NCI-H345 (cell line): Measurements from ENCODE around the gene ORM2.

ENCODE experiments used
- DNase-seq: peaks from one replicate; lab custom pipeline; 2025; lab: John Stamatoyannopoulos, UW

Gene ORM2

DNA sequence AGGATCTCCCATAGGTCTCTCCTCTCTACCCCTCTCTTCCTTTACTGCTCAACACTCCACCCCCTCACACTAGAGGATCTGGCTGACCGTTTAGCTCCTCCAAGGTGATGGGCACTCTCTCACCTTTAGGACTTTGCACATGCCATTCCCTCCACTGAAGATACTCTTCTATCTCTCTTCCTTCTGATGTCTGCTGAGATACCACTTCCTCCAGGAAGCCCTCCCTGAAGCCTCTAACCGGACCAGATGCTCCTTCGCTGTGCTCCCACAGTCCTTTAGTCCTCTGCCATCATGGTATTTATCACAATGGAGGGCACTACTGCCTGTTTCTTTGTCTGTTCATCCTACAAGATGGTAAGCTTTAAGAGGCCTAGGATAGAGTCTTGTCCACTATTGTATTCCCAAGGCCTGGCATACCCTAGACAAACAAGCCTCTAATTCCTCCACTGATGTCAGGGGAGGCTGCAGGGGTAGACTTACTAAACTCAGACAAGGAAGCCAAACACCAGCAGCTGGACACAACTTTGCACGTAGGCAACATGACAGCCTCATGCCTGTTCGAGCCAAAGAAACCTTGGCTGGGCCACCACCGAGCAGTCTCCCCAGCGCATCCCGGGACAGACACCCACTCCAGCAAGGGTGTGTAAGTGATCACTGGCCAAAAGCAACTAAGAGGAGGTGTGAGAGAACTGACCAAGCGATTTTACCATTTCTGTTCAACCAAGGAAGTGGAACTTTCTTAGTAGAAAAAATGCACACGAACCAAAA is 20.2 kb downstream of the ORM2 start:
- no peak for DNase-seq

DNA sequence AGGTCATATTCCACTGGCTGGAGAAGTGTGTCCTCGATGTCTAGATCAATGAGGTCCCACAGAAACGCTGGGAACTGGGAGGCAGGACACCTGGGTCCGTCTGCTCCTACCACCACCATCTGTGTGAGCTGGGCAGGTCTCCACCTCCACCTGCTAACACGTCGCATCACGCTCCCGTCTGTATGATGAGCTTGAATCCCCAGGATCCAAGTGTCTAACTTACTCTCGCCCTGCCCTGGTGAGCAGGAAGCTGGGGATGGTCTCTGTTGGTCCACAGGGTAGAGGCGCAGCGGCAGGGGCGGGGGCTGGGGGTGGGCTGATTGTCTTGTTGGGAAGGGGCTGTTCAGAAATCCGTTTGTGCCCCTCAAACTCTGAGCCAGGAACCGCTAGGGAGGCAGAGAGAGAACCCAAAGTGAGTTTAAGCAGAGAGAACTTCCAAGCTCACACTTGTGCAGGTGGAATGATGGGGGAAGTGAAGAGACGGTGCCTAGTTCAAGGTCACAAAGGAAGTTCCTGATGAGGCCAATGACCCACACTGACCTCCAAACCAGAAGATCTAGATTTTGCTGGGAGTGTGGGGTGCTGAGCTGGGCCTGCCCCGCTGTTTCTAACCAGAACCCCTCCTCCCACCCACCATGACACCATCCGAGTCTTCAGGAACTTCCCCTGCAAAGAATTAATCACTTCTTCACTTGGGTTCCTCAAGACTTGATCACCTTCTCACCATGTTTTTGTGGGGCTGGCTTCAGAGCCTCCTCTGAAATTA is 21.1 kb downstream of the ORM2 start:
- DNase-seq, result no peak

DNA sequence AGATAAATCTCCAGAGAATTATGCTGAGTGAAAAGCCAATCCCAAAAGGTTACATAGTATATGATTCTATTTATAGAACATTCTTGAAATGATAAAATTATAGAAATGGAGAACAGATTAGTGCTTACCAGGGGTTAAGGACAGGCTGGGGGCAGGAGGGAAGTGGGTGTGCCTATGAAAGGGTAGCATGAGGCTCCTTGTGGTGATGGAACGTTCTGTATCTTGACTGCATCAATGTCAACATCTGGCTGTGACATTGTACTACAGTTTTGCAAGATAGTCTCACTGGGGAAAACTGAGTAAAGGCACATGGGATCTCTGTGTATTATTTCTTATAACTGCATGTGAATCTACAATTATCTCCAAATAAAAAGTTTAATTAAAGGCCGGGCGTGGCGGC is 22.3 kb downstream of the ORM2 start:
- DNase-seq, result no peak

DNA sequence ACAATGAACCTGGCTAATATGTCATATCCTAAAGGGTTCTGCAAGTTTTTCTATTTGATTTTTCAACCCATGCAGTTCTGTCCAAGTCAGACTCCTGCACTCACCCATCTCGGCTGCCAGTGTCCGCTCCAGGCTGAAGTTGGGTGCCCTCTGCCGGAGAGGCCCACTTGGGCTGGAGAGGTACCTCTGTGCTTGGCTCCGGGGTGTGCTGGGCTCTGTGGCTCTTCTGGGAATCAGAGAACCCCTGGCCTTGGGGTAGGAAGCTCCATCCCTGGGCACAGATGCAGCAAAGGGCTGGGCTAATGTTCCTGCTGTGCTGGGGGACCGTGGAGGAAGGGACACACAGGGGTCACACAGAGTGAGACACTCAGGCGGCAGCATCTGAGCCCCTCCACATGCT is 26.2 kb downstream of the ORM2 start:
- no peak for DNase-seq

GRCh38 chr9:114356792-114357191 is 27.1 kb downstream of the ORM2 start:
- no peak for DNase-seq

- DNase-seq, result no peak
Measured at GRCh38 chr9:114357360-114357759, 27.7 kb downstream of the ORM2 start.

GRCh38 chr9:114357911-114358328 is 28.3 kb downstream of the ORM2 start:
- no peak for DNase-seq

DNA sequence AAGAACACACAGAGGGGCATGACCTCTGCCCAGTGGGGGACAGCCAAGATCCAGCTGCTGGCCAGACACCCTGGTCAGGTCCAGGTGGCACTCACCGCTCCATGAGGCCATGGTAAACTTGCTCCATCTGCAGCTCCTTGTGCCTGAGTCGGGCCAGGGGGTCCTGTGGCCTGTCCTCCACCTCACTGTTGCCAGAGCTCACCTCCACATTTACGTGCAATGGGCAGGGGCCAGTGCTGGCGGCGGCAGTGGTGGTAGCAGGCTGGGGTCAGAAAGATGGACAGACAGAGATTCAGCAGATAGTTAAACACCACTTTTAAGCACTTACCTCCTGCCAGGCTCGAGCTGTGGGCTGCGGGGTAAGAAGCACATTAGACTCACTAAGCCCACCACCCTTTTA is 30.1 kb downstream of the ORM2 start:
- no peak for DNase-seq

- no peak for DNase-seq
Measured at GRCh38 chr9:114361542-114361941, 31.9 kb downstream of the ORM2 start.

DNA sequence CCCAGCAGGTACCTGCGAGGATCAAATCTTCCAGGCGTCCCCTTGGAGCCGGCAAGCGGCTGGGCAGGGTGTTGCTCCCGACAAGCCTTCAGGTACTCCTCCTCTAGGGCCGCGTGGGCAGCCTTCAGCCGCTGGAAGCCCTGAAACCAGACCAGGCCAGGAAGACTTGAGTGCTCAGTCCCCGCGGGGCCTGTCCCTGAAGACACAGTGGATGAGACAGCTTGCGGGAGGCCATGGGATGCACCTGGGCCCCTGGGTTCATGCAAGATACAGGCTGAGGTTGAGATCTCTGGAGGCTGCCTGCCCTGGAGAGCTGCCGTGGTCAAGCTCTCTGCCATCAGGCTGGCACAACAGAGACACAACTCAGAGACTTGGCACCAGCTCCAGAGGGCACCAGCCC is 32.7 kb downstream of the ORM2 start:
- no peak for DNase-seq

- no peak for DNase-seq
Measured at GRCh38 chr9:114363424-114363823, 33.8 kb downstream of the ORM2 start.

GRCh38 chr9:114364134-114365041 is 34.7 kb downstream of the ORM2 start:
- no peak for DNase-seq

DNA sequence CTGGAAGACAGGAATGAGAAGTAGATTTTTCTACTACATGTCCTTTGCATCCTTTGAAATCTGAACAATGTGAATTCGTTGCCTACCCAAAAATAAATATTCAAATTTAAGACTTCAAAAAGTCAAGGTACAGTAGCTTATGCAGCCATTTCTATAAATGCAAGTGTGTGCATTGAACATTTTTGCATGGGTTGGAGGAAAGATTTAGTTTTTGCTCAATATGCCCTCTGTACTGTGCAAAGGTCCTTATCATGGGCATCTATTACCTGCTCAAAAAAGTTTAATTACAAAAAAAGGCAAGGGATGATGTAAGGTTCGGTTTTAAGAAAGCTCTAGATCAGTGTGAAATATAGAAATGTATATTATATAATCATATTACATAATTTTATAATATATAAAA is 35.5 kb downstream of the ORM2 start:
- no peak for DNase-seq

DNA sequence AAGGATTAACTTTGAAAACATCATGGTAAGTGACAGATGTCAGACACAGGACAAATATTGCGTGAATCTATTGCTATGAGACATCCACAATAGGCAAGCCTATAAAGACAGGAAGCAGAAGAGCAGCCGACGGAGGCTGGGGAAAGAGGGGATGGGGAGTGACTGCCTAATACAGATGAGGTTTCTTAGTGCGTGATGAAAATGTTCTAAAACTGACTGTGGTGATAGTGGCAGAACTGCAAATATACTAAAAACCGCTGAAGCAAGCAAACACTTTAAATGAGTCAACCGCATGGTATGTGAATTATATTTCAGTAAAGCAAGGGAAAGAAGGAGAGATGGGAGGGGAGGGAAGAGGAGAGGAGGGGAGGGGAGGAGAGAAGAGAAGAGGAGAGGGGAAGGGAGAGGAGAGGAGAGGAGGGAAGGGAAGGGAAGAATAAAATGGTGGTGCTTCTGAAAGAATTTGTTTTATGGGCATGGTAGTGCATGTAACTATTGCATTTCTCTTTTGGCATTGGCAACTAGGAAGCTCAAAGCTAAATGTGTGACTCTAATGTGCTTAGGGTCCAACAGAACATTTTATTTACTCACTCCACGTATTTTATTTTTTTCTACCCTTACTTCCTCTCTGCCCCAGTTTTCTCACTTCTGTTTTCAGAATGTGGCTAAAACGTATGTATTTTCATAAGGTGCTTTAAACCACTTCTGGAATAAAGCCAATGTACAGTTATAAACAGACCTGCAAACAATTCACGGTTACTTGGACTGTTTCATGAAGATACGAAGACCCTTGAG is 36.9 kb downstream of the ORM2 start:
- no peak for DNase-seq

DNA sequence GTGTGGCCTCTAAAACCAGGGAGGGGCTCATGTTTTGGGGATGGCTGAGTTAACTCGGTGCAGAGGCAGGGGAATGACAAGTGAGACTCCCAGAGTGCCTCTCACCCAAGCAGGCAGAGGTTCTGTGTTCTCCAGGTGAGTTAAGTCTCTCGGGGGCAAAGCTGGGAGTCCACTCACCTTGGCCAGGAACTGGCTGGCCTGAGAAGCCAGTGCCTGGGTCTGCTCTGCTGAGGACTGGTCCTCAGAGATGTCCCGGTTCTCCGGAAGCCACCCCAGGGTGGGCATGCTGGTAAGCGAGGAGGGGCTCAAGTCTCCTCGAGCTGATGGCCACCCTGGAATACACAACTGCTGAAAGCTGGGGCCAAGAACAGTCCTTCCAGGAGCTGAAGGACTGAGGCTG is 37.7 kb downstream of the ORM2 start:
- no peak for DNase-seq

GRCh38 chr9:114367772-114368569 is 38.3 kb downstream of the ORM2 start:
- no peak for DNase-seq

- DNase-seq, result no peak
Measured at GRCh38 chr9:114369216-114370130, 39.8 kb downstream of the ORM2 start.

DNA sequence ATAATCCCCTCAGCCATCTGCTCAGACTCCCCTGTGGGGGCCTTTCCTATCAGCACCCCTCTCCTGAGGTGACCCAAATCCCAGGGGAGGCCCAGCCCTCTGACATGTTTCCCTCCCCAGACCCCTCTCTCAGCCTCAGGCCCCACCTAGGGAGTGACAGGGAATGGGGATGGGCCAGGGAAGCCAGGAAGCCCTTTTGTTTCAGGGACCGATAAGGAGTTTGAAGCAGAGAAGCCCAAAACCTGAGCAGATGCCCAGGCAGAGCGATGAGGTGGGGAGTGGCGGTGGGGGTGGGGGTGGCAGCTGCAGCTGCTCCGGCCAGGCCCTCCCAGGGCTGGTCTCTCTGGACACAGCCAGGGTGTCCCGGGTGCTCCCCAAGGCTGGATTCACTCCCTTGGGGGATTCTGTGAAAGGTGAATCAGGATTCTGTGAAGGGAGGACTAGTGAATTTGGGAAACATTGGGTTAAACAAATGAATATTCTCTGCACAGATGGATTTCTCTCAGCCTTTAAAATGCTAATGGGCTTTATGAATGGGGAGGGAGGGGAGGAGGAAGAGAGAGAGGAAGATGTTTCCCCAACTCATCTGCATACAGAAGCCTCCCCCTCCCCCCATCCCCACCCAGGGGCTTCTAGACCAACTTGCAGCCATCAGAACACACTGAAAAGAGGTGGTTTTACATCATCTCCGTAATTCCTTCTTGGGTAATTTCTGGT is 40.7 kb downstream of the ORM2 start:
- no peak for DNase-seq

DNA sequence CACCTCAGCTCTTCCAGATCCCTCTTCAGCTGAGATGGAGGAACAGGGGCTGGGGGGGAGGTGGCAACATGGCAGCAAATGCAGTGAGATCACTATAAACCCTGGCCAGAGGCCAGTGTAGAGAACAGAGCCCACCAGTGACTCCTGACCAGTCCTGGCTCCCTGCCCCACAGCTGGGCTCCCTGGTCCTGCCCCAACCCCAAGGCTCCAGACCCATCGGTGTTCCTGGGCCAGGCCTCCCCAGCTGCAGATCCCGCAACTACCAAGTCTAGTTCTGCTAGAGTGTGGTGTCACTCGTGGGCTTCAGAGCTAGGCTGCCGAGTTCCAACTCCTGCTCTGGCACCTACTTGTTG is 41.3 kb downstream of the ORM2 start:
- DNase-seq, result no peak
